IPS DF 6.9 (cell line): ENCODE results near the gene GATB.

Experiments used
- DNase-seq: peaks from one replicate; pipeline ENCODE4 v3.0.0-alpha.2; 2013; ENCODE audit warnings: low read depth, low spot score
- H3K27ac ChIP-seq: one replicate; pipeline ENCODE4 v1.5.1; 2013; ENCODE audit warnings: low read length, control low read depth
- H3K27me3 ChIP-seq: 2 replicates; pipeline ENCODE4 v1.6.1; 2013; ENCODE audit warnings: mild to moderate bottlenecking, low read length; ENCODE audit not compliant: control insufficient read depth, insufficient read depth
- H3K36me3 ChIP-seq: 2 replicates; pipeline ENCODE4 v1.6.1; 2013; ENCODE audit warnings: low read length; ENCODE audit not compliant: control insufficient read depth, insufficient read depth
- H3K4me1 ChIP-seq: 2 replicates; pipeline ENCODE4 v1.6.1; 2013; ENCODE audit warnings: low read length; ENCODE audit not compliant: control insufficient read depth, insufficient read depth
- H3K4me3 ChIP-seq: 2 replicates; pipeline ENCODE4 v1.5.1; 2013; ENCODE audit warnings: mild to moderate bottlenecking, low read length
- H3K9me3 ChIP-seq: 2 replicates; pipeline ENCODE4 v1.6.1; 2013; ENCODE audit warnings: low read length, inconsistent platforms; ENCODE audit not compliant: control insufficient read depth, insufficient read depth
- WGBS: extraction: QIAGEN DNeasy Blood & Tissue Kit; methylation state at CpG from one replicate; pipeline ENCODE4 v1.1.7; 2013; ENCODE audit warnings: mixed read lengths, missing lambda C conversion rate; ENCODE audit not compliant: insufficient read length, insufficient coverage; 5-methylcytosine and 5-hydroxymethylcytosine counted together

Gene GATB

DNA sequence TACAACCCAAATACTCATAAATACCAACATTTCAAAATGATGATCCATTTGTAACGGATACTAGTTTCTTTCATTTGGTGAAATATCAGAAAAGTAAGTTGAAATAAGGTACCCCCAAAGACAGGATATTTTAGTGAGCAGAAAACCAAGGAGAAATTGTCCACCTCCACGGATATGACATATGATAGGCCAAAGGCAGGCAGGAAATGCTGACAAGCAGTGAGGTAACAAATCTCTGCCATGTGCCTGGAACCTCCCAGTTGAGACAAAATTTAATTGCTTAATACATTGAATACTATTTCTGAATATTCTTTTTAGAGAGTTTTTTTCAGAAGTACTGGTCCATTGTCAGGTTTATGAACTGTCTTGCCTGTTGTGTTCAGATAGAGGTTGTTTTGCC lies 118.8 kb downstream of the GATB start:
- H3K9me3 ChIP-seq: no peaks in the 10 kb centered on the region
- WGBS: no CpG with 5 or more reads among the region's 2 CpGs
- no peaks in the 10 kb centered on the region for H3K27me3 ChIP-seq
- DNase-seq: no peak
- no peak overlapping the region for H3K4me3 ChIP-seq
- H3K27ac ChIP-seq: no peak overlapping the region
- no peaks in the 10 kb centered on the region for H3K36me3 ChIP-seq
- 0 out of 2 replicates have a peak, but pooled peaks cover 1% of the 10 kb centered on the region for H3K4me1 ChIP-seq

GRCh38 chr4:151641167-151641566 lies 119.6 kb downstream of the GATB start:
- Histone ChIP-seq H3K4me1 (0 out of 2 replicates have a peak, but pooled peaks cover 1% of the 10 kb centered on the region), H3K36me3 (no peaks in the 10 kb centered on the region), H3K27me3 (no peaks in the 10 kb centered on the region), H3K9me3 (no peaks in the 10 kb centered on the region), H3K27ac (no peak overlapping the region), H3K4me3 (no peak overlapping the region)
- DNase-seq: no peak
- no CpG with 5 or more reads among the region's 2 CpGs for WGBS

GRCh38 chr4:151640381-151640780 lies 120.4 kb downstream of the GATB start:
- no CpG with 5 or more reads among the region's 1 CpG for WGBS
- DNase-seq: no peak
- Histone ChIP-seq H3K27me3 (no peaks in the 10 kb centered on the region), H3K9me3 (no peaks in the 10 kb centered on the region), H3K4me3 (no peak overlapping the region), H3K4me1 (no peaks in the 10 kb centered on the region), H3K36me3 (no peaks in the 10 kb centered on the region), H3K27ac (no peak overlapping the region)

GRCh38 chr4:151638295-151638858 lies 122.4 kb downstream of the GATB start:
- H3K27me3 ChIP-seq: no peaks in the 10 kb centered on the region
- H3K4me1 ChIP-seq: no peaks in the 10 kb centered on the region
- no peak overlapping the region for H3K4me3 ChIP-seq
- H3K36me3 ChIP-seq: no peaks in the 10 kb centered on the region
- no CpG with 5 or more reads among the region's 1 CpG for WGBS
- no peak for DNase-seq
- no peak overlapping the region for H3K27ac ChIP-seq
- H3K9me3 ChIP-seq: no peaks in the 10 kb centered on the region

GRCh38 chr4:151631349-151631748 lies 129.5 kb downstream of the GATB start:
- no peak for DNase-seq

DNA sequence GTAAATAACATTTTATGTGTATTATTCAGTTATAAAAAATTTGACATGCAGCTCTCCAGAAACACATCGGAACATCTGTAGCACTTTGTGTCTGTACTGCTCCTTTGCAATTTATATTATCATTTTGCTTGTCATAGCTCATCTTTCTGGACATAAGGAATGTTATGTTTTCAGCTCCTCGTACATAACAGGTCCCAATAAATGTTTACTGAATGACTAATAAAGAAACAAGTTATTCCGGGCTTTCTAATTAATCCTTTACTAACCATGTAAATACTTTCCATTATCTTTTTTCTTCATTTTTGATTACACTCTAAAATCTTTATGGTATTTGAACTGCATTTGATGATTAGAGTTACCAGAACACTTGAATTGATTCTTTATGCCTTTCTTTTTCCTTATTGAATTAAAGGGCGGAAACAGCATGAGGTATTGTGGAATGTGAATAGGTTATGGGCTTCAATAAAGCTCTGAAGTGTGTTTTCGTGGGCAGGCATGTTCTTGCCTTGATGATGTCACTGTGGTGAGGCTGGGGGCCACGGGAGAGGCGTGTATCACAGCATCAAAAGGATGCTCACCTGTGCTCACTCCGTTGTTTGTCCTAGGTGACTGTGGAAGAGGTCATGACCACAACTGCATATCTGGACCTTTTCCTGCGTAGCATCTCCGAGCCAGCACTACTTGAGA lies 131.6 kb downstream of the GATB start:
- Histone ChIP-seq H3K27me3 (no peaks in the 10 kb centered on the region), H3K36me3 (no peaks in the 10 kb centered on the region; the same call in 1 of the 2 replicates), H3K9me3 (no peaks in the 10 kb centered on the region), H3K4me3 (no peak overlapping the region), H3K4me1 (no peaks in the 10 kb centered on the region), H3K27ac (no peak overlapping the region)
- WGBS: no CpG with 5 or more reads among the region's 10 CpGs
- DNase-seq: no peak

More at GRCh38 chr4:151631349-151631748, 129.5 kb downstream of the GATB start:
- no peaks in the 10 kb centered on the region for H3K27me3 ChIP-seq
- no peaks in the 10 kb centered on the region for H3K9me3 ChIP-seq
- H3K27ac ChIP-seq: no peak overlapping the region
- no peak overlapping the region for H3K4me3 ChIP-seq
- no peaks in the 10 kb centered on the region; the same call in 1 of the 2 replicates for H3K36me3 ChIP-seq
- no peaks in the 10 kb centered on the region for H3K4me1 ChIP-seq

- Histone ChIP-seq H3K4me1 (no peaks in the 10 kb centered on the region), H3K27ac (no peak overlapping the region), H3K27me3 (no peaks in the 10 kb centered on the region), H3K4me3 (no peak overlapping the region), H3K36me3 (no peaks in the 10 kb centered on the region; the same call in 1 of the 2 replicates), H3K9me3 (no peaks in the 10 kb centered on the region)
- no peak for DNase-seq
- WGBS: no CpG with 5 or more reads among the region's 5 CpGs
Observed at GRCh38 chr4:151628001-151628608, 132.7 kb downstream of the GATB start.

- H3K4me3 ChIP-seq: no peak overlapping the region
- no peak for DNase-seq
- no CpG with 5 or more reads among the region's 1 CpG for WGBS
Observed at GRCh38 chr4:151627491-151627890, 133.3 kb downstream of the GATB start.

DNA sequence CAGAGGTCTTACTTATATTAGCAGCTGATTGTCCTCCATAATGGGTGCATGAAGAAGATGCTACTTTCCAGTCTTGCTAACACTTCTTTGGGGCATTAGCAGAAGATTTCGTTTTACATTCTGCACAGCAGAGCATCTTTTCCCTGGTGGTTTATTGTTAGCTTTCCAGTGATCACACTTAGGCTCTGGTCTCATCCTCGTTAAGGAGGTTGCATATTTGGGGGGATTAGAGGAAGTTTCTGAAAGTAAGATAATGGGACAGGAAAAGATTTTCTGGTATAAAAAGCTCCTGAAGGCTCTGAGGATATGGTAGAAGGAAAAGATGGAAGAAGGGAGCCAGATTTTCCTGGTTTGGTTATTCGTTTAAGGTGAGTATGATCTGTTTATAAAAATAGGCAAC lies 134.1 kb downstream of the GATB start:
- Histone ChIP-seq H3K36me3 (no peaks in the 10 kb centered on the region; the same call in 1 of the 2 replicates), H3K27ac (no peak overlapping the region), H3K4me3 (no peak overlapping the region), H3K4me1 (no peaks in the 10 kb centered on the region; the same call in 1 of the 2 replicates), H3K9me3 (no peaks in the 10 kb centered on the region), H3K27me3 (no peaks in the 10 kb centered on the region)
- no CpG with 5 or more reads among the region's 3 CpGs for WGBS
- DNase-seq: no peak

More at GRCh38 chr4:151627491-151627890, 133.3 kb downstream of the GATB start:
- no peaks in the 10 kb centered on the region; the same call in 1 of the 2 replicates for H3K36me3 ChIP-seq
- no peak overlapping the region for H3K27ac ChIP-seq
- H3K4me1 ChIP-seq: no peaks in the 10 kb centered on the region
- no peaks in the 10 kb centered on the region for H3K27me3 ChIP-seq
- no peaks in the 10 kb centered on the region for H3K9me3 ChIP-seq

DNA sequence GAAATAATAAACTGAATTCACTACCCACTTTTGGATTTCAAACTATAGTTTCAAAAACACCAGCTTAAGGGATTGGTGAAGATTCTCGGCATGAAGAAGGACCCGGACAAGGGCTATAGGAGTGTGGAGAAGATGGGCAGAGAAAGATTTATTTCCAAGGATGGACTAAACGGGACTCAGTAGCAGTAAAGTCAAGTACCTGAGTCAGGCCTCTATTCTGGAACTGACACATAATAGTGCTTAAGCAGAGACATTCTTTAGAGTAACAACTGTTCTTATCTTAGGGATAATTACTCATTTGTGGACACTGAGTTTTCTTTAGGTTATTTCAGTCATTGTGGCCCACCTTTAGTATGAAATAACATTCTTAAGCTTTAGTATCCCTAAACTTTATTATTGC lies 134.6 kb downstream of the GATB start:
- no CpG with 5 or more reads among the region's 3 CpGs for WGBS
- DNase-seq: no peak

More for the DNA sequence above, 134.6 kb downstream of the GATB start:
- Histone ChIP-seq H3K4me3 (no peak overlapping the region), H3K36me3 (no peaks in the 10 kb centered on the region; the same call in 1 of the 2 replicates), H3K27ac (no peak overlapping the region), H3K27me3 (no peaks in the 10 kb centered on the region), H3K9me3 (no peaks in the 10 kb centered on the region), H3K4me1 (no peaks in the 10 kb centered on the region; the same call in 1 of the 2 replicates)
